Stimulated activated CD4-positive, alpha-beta T cell treated with anti-CD3 and anti-CD28 coated beads, Interleukin-4, amount 100 ng/mL, for 24 hours (primary cell): ENCODE measurements around the gene FBXW11.
A peak's percentile ranks its signal among the peaks of the same experiment; 100 is the strongest.
"Not testable (repeated sequence)": the region's sequence is repeated elsewhere in the genome, so short reads cannot be mapped to it uniquely, and the experiment has no call there.

Source experiments
- DNase-seq: peaks from one replicate; pipeline ENCODE4 v3.0.0-alpha.2; 2020

FBXW11 gene

GRCh38 chr5:171951218-171951617 lies 55.2 kb downstream of the FBXW11 start:
- no peak for DNase-seq

DNA sequence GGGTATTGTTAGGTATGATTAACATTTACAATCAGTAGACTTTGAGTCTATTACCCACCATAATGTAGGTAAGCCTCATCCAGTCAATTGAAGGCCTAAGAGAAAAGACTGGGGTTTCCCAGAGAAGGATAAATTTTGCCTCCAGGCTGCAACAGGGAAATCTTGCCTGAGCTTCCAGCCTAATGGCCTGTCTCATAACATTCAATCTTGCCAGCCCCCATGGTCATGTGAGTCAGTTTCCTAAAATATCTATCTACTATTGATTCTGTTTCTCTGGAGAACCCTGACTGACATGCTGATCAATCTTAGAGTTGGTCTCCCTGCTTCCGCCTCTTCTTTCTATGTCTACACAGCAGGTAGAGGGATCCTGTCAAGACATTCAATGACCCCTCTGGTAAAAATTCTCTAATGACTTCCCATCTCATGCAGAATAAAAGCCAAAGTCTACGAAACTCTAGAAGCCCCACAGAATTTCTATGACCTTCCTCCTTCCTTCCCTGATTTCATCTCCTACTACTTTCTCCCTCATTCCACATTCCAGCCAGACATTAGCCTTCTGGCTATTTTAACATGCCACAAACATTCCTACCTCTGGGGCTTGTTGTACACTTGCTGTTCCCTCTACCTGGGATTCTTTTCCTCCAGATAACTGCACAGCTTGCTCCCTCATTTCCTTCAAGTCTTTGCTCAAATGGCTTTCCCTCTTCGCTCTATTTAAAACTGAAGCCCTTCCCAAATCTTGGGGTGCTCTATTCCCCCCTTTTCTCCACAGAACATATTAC lies 60.2 kb downstream of the FBXW11 start:
- DNase-seq: no peak

DNA sequence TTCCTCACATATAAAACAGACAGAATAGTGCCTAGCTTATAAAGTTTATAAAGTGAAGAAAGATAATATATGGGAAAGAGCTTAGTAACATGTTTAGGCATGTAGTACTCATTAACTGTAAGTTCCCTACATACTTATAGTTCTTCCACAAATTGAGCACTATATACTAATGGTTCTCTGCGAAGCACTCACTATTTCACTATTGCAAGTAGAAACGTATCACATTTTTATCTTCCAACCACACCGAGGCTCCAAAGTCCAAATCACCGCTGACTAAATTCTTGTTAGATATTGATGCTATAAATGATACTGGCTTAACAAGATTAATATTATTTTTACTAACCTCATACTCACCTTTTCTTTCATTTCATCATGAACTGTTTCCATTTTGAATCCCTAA lies 61.0 kb downstream of the FBXW11 start:
- DNase-seq: no peak

DNA sequence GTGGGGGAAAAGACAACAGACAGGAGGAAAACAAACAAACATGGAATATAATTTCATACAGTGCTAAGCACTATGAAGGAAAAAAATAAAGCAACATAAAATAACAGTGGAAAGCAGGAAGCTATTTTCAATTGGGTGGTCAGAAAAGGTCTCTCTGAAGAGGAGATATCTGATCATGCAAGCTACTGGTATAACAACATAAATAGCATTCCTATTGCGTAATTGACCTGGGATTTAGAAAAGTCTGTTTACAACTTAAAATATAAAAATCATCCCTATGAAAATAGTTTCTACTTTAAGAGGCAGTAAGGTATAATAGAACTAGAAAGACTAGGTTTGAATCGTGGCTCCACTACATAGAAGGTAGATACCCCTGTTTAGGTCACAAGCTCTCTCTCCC lies 61.4 kb downstream of the FBXW11 start:
- DNase-seq: no peak

DNA sequence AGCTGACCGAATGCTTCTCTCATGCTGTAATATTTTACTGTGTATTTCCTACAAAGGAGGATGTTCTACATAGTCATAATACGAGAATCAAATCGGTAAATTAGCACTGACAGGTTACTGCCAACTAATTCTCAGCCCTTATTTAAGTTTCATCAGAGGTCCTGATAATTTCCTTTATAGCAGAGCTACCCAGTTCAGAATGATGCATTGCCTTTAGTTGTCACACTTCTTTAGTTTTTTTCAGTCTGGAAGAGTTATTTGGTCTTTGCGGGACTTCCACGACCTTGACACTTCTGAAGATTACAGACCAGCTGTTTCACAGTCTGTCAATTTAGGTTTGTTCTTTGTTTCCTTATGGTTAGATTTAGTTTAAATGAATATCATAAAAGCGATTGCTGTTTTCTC lies 64.3 kb downstream of the FBXW11 start:
- not testable (repeated sequence) for DNase-seq

GRCh38 chr5:171941675-171942074 lies 64.8 kb downstream of the FBXW11 start:
- DNase-seq: not testable (repeated sequence)

- not testable (repeated sequence) for DNase-seq
Observed at GRCh38 chr5:171941275-171941674, 65.2 kb downstream of the FBXW11 start.

DNA sequence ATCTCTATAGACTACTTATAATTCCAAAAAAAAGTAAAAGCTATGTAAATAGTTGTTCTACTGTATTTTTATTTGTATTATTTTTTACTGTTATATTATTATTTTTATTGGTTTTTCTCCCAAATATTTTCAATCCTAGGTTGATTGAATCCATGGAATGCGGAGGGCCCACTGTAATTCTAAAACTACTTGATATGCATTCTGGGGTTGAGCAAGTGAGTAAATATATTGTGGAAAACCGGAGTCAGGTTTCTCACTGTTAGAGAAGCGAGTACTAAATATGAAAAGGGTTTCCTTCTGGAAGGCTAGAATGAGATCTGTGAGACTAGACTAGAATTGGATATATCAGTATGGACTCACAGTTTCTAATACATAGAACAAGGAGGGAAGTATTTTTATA lies 66.5 kb downstream of the FBXW11 start:
- DNase-seq: no peak

GRCh38 chr5:171938358-171938757 lies 68.1 kb downstream of the FBXW11 start:
- no peak for DNase-seq

DNA sequence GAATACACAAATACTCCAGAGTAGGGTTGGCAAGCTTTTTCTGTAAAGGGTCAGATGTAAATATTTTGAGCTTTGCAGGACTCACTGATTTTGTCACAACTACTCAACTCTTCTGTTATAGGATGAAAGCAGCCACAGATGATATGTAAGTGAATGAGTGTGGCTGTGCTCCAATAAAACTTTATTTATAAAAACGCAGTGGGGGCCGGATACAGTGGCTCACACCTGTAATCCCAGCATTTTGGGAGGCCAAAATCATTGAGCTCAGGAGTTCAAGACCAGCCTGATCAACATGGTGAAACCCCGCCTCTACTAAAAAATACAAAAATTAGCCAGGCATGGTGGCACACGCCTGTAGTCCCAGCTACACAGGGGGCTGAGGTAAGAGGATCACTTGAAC lies 69.1 kb downstream of the FBXW11 start:
- no peak for DNase-seq

DNA sequence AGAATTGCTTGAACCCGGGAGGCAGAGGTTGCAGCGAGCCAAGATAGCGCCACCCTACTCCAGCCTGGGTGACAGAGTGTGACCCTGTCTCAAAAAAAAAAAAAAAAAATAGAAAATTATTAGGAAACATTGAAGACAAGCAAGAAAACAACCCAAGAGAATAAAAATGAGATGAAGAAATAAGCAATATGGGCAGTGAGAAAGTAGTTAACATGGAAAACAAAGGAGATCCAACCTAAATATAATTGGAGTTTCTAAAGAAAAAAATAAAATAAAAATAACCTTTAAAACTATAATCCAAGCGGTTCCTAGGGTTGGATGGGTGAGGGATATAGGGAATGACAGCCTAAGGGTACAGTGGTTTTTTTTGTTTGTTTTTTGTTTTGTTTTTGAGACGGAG lies 71.9 kb downstream of the FBXW11 start:
- DNase-seq: no peak

GRCh38 chr5:171931163-171931562 lies 75.3 kb downstream of the FBXW11 start:
- DNase-seq: no peak

DNA sequence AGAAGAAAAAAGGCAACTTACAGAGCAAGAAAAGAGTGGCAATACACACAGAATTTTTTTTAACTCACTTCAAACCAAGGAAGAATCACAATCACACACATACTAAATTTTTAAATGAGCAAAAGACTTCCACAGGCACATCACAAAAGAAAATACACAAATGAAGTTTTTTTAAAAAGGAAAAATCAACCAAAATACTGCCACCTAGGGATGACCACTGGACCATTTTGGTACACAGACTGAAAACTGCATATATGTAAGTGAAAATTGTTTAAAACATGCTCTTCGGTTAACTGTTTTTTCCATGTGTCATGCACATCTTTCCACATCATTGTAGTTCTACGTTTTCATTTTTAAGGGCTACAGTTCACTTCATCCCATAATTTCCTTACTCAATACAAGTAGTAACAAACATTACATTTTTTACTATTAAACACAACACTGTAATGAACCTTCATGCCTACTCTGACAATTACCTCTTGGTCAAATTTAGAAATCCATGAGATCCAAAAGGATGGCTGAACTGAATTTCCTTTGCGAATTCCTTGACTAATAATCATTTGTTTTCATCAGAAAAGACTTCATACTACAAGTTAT lies 79.0 kb downstream of the FBXW11 start:
- DNase-seq: no peak

DNA sequence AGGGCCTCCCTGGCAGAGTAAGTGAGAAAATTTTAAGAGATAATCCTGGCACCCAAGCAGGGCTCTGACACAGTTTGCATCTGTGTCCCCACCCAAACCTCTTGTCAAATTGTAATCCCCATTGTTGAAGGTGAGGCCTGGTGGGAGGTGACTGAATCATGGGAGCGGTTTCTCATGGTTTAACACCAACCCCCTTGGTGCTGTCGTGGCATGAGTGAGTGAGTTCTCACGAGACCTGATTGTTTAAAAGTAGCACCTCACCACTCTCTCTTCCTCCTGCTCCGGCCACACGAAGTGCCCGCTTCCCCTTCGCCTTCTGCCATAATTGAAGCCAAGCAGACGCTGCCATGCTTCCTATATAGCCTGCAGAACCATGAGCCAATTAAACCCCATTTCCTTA lies 80.1 kb downstream of the FBXW11 start:
- no peak for DNase-seq

GRCh38 chr5:171924493-171925122 lies 81.8 kb downstream of the FBXW11 start:
- no peak for DNase-seq

DNA sequence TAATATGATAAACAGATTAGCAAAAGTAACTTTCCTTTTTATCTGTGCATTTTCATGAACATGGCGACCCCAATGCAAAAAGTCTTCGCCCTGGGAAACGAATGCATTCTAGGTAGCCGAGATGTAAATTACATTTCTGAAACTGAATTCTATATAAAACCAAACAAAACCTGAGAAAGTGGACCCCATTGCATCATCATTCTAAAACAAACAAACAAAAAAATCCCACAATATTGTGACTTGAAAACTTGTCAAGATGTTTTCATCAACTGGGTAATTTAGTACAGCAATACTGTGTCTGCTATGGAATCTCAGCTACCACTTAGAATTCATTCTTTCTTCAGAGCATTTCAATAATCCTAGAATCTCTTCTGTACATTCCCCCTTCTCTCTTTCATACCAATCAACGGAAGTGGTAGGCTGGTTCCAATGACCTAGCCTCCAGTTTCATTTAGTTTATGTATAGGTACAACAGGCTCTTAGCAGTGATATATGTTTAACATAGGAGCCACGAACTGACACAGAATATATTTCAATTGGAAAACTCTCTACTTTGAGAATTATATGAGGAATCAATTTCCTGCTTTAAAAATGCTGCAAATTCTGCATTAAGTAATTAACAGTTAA lies 85.6 kb downstream of the FBXW11 start:
- DNase-seq: no peak

DNA sequence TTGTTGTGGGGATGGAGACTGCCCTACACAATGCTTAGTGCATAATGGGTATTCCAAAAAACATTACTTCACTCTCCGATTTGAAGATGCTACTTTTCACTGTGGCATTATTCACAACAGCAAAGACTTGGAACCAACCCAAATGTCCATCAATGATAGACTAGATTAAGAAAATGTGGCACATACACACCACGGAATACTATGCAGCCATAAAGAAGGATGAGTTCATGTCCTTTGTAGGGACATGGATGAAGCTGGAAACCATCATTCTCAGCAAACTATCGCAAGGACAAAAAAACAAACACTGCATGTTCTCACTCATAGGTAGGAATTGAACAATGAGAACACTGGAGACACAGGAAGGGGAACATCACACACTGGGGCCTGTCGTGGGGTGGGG lies 90.7 kb downstream of the FBXW11 start:
- DNase-seq: not testable (repeated sequence)

GRCh38 chr5:171914726-171915338 lies 91.6 kb downstream of the FBXW11 start:
- no peak for DNase-seq

GRCh38 chr5:171913987-171914273 lies 92.5 kb downstream of the FBXW11 start:
- no peak for DNase-seq

- no peak for DNase-seq
Observed at GRCh38 chr5:171911152-171911551, 95.3 kb downstream of the FBXW11 start.

DNA sequence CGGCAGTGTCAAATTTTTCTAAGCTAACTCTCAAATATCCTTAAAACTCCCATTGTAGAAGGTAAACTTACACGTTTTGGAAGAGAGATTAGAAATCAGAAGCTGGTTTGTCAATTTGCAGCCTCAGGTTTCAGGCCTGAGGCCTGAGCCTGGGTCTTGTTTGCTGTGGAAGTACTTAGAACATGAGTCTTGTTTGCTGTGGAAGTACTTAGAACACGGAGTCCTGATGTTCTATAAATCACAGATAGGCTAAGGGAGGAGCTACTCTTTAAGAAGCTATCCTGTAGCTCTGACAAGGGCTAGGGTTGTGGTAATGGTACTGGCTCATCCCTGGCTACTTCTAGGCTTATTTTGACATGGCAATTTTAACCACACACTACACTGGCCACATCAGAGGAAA lies 97.8 kb downstream of the FBXW11 start:
- DNase-seq: no peak

- DNase-seq: peak; percentile 66
Observed at GRCh38 chr5:171907725-171908343, 98.6 kb downstream of the FBXW11 start.
